Prostate gland (tissue), 2 donors: ENCODE measurements around the gene CBFA2T2.

Source experiments
- POLR2A ChIP-seq: fragments of 450-650 bp; IDR thresholded peaks from one replicate; pipeline ENCODE4 v1.6.1; 2016; ENCODE audit warnings: antibody characterized with exemption, mild to moderate bottlenecking
- TF ChIP-seq, protein P1 (sequence below), 4 experiments: fragments of 200-600 bp in 2 of 4; fragments of 450-650 bp in 2 of 4; sonication (generic) in 2 of 4; IDR thresholded peaks; 1 replicate in 3 of 4; 2 replicates in 1 of 4; pipeline ENCODE4 v1.5.1; 2016 to 2019; ENCODE audit warnings: antibody characterized with exemption in 4 of 4, mild to moderate bottlenecking in 2 of 4, moderate library complexity in 2 of 4

DNA sequence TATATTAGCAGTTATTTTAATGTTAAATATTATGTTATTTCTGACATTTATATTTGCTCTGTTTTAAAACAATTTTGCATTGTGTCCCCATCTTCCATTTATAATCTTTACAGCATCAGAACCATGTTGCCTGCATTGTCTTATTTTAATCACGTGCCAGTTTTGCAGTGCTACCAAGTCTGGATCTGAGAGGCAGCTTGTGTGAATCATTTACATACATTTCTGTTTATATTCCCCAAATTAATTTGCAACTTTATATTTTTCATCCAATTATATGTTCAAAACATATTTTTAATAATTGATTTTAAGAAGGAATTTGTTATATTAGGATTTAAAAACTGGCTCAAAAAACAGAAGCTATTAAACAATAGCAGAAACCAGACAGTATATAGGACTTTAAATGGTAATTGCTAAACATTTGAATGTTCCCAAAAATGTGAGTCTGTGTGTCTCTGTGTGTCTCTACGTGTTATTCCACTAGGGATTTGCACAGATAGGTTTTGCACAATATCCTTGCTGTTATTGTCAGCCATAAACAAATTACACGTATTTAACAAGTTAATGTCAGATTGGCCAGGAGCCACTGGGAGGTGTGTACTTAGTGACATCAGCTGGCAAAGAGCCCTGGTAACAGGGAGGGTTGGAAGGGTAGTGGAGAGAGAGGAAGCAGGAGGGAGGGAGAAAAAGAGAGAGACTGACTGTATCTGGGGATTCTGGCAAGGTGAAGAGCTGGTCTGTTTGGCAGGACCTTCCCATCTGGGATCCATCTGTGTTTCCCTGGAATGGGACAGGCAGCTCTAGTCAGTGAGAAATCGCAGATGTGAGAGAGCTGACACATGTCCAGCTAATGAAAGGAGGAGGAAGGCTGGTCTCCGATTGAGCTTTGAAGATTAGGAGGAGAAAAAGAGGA lies 72.1 kb downstream of the CBFA2T2 start:
- TF ChIP-seq, protein P1, sequence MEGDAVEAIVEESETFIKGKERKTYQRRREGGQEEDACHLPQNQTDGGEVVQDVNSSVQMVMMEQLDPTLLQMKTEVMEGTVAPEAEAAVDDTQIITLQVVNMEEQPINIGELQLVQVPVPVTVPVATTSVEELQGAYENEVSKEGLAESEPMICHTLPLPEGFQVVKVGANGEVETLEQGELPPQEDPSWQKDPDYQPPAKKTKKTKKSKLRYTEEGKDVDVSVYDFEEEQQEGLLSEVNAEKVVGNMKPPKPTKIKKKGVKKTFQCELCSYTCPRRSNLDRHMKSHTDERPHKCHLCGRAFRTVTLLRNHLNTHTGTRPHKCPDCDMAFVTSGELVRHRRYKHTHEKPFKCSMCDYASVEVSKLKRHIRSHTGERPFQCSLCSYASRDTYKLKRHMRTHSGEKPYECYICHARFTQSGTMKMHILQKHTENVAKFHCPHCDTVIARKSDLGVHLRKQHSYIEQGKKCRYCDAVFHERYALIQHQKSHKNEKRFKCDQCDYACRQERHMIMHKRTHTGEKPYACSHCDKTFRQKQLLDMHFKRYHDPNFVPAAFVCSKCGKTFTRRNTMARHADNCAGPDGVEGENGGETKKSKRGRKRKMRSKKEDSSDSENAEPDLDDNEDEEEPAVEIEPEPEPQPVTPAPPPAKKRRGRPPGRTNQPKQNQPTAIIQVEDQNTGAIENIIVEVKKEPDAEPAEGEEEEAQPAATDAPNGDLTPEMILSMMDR (IDR thresholded peaks at IDR 0.05), result no peak
- TF ChIP-seq POLR2A, result no peak
